ENCODE results near the gene SFR1. TPM values are rescaled to one million over a fixed set of nuclear protein-coding genes. Genes with fewer than 3 reads are reported as not detected.

SFR1 gene
- total RNA-seq, 1 donor = 39.9 TPM

DNA sequence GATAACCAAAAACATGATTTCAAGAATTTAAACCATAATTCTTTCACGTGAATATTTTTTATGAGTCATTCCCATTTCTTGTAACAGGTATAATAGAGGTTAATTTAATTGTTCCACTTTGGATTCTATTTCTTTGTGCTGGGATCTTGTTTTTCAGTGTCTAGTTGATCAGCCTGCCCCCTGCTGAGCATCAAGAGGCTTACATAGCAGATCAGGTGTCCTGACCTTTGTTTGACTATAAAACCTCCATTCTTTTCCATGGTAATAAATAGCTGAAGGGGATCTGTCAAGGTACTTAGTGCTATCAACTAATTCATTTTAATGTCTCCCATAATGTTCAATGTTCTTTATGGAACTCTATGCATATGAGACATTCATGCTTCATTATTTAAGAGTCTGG is 41.2 kb upstream of the SFR1 start:
- DNase-seq (ENCODE audit: low read depth) = peak; percentile 30
- TF ChIP-seq CTCF (IDR thresholded peaks at IDR 0.05; ENCODE audit: insufficient read depth, low read length) = peak; percentile 40
- H3K4me3 ChIP-seq (ENCODE audit: low read depth, low read length) = no peak overlapping the region

- H3K4me3 ChIP-seq (ENCODE audit: low read depth, low read length) = no peak overlapping the region
- DNase-seq (ENCODE audit: low read depth) = no peak
- TF ChIP-seq CTCF (IDR thresholded peaks at IDR 0.05; ENCODE audit: insufficient read depth, low read length) = no peak
Observed at GRCh38 chr10:104081998-104082397, 40.0 kb upstream of the SFR1 start.

DNA sequence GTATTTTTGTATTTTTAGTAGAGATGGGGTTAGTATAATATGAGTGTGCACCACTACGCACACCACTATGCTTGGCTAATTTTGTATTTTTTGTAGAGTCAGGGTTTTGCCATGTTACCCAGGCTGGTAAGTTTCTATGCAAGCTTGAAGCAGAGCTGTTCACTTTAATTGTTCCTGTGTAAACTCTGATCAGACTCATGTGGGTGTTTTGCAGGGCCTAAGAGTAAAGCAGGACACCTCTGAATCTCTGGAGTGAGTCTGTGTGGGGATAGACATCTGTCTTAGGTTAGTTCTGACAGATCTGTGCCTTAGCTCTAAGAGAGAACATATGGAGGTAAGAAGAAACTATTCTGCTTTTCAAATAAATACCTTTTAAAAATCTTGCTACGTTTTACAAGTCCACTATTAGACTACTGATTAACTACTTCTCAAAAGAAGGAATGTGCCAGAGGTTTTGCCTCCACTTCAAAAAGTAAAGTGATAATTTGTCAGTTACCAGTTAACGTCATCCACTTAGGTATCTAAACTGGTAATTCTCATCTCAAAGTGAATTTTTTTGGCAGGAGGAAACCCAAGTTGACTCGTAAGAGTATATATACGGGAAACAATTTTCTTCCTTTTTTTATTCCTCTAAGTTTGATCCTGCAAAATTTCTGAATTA is 37.4 kb upstream of the SFR1 start:
- DNase-seq (ENCODE audit: low read depth) = no peak
- TF ChIP-seq CTCF (IDR thresholded peaks at IDR 0.05; ENCODE audit: insufficient read depth, low read length) = no peak
- H3K4me3 ChIP-seq (ENCODE audit: low read depth, low read length) = no peak overlapping the region

DNA sequence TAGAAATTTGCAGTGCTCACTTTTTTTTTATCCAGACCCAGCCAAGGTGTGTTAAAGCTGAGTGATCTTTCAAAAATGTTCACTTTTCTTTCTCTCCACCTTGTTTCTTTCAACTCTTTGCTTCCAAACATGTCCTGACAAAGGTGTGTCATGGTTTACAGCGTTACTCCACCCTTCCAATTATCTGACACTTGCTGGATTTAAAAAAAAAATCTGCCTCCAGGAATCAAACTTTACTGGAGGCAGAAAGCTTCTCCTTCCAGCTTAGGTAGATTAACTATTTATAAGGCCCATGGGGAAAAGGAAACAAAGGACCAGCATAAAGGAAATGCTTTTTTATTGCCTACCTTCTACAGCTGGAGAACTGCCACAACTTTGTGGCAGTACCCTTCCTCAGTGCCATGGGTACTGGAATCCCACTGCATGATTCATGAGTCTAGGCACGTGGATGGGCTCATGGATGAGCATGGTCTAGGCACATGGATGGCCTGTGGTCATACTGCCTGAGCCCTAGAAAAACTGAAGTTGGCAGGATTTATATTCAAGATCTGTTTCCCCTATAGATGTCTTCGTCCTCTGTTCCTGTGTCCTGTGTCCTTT is 36.1 kb upstream of the SFR1 start, which contains the start of gene COL17A1:
COL17A1 (minus strand) TSS at position 80 of the 600 bp plus-strand sequence. CDS start 5,207 bp downstream, outside the sequence.
- no peak for TF ChIP-seq CTCF (IDR thresholded peaks at IDR 0.05; ENCODE audit: insufficient read depth, low read length)
- no peak within 1 kb of the TSS for H3K4me3 ChIP-seq (ENCODE audit: low read depth, low read length)
- DNase-seq (ENCODE audit: low read depth) = no peak

DNA sequence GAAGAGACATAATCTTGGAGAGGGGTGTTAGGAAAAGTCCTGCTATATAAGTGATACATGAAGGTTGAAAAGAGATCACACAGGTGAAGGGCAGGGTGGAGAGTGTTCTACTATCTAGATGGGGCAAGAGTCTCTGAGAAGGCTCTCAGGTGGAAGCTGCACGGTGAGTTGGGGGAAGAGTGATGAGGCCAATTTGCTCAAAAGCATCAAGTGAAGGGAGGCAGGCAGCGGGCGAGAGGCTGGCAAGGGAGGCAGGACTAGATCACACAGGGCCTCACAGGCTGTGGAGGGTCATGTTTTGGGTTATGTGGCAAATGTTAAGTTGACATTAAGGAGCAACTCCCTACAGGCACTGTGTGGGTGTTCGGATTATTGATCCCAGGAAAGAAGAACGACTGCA is 33.7 kb upstream of the SFR1 start:
- TF ChIP-seq CTCF (IDR thresholded peaks at IDR 0.05; ENCODE audit: insufficient read depth, low read length) = no peak
- no peak overlapping the region for H3K4me3 ChIP-seq (ENCODE audit: low read depth, low read length)
- no peak for DNase-seq (ENCODE audit: low read depth)

DNA sequence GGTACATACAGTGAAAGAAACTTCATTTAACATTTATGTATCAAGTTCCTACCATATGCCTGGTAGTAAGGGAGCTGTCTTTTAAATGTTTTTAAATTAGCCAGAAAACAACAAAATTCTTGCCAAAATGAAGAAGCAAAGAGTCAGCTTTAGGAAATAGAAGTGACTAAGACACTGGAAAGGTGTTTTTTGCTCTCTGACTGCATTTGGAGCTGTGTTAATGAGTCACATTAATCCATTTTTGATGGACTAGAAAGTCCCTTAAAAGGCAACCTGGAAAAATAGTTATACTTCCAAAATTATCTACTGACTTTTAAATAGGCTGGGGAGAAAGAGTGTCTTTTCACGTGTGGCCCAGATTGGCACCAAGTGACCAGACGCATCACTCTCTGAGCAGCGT is 32.4 kb upstream of the SFR1 start:
- no peak overlapping the region for H3K4me3 ChIP-seq (ENCODE audit: low read depth, low read length)
- no peak for TF ChIP-seq CTCF (IDR thresholded peaks at IDR 0.05; ENCODE audit: insufficient read depth, low read length)
- no peak for DNase-seq (ENCODE audit: low read depth)
